Inferior parietal cortex (tissue), 1 donor: ENCODE data around the gene BROX.
A peak's percentile ranks its signal among the peaks of the same experiment; 100 is the strongest.

Experiments
- DNase-seq: peaks from one replicate; pipeline ENCODE4 v3.0.0-alpha.2; 2016; ENCODE audit errors: extremely low spot score

The BROX gene

DNA sequence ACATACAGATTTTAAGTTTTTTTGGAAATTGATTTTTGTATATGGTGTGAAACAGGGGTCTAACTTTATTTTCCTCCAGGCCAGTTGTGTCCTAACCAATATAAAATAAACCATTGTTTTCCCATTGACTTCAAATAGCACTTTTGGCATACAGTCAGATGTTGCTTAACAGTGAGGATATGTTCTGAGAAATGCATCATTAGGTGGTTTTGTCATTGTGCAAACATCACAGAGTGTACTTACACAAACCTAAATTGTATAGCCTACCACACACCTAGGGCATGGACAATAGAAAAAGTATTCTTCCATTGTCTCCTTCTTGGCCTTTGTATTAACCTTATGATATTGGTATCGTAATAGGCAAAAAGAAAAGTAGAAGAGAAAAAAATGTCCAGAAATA lies 65.1 kb downstream of the BROX start:
- no peak for DNase-seq

DNA sequence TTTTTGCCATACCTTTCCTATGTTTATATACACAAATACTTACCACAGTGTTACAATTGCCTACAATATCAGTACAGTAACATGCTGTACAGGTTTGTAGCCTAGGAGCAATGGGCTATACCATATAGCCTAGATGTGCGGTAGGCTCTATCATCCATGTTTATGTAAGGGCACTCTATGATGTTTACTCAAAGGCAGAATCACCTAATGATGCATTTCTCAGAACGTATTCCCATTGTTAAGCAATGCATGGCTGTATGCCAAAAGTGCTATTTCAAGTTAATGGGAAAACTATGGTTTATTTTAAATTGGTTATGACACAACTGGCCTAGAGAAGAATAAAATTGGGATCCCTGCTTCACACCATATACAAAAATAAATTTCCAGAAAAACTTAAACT lies 65.6 kb downstream of the BROX start:
- DNase-seq: no peak

DNA sequence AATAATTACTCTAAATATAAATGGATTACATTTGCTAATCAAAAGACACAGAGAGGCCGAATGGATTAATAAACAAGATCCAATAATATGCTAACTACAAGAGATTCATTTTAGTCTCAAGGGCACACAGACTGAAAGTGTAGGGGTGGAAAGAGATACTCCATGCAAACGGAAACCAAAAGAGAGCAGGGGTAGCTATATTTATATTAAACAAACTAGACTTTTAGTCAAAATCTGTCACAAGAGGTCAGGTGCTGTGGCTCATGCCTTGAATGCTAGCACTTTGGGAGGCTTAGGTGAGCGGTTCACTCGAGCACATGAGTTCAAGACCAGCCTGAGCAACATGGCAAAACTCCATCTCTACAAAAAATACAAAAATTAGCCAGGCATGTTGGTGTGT lies 68.9 kb downstream of the BROX start:
- DNase-seq: no peak

DNA sequence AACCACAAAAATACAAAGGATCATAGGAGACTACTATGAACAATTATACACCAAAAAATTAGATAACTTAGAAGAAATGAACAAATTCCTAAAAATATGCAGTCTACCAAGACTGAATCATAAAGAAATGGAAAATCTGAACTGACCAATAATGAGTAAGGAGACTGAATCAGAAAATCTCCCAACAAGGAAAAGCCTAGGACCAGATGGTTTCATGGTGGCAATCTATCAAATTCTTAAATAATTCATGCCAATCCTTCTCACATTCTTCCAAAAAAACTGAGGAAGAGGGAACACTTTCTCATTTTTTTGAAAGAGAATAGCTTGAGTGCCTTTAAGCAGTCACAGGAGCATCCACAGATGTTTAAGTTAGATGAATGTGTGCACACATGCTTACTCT lies 70.7 kb downstream of the BROX start:
- peak; percentile 24 for DNase-seq

DNA sequence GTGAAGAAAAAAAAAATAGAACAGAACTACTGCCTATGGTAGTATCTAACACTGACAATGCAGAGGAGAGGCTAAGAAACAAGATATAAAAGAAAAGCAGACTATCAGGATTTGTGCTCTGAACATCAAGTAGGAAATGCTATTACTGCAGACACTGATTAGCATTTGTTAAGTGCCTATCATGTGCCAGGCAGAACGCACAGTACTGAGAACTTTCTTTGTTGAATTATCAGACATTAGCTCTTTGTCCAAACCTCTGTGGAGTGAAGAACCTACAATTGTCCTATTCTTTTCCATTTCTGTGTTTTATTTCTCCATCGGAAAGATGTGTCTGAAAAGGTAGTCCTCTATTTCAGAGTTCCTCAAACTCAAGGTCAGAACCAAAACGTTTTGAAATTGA lies 72.0 kb downstream of the BROX start:
- DNase-seq: peak; percentile 40
